Right renal pelvis (tissue), 4 donors: ENCODE measurements around the gene CALML4. TPM values are rescaled to one million over a fixed set of nuclear protein-coding genes. Genes with fewer than 3 reads are reported as not detected.
"Not testable (repeated sequence)": the region's sequence is repeated elsewhere in the genome, so short reads cannot be mapped to it uniquely, and the experiment has no call there.

ENCODE experiments used
- DNase-seq, 4 donors: peaks; one replicate each; pipeline ENCODE4 v3.0.0-alpha.2; 2013; ENCODE audit warnings: low read depth in 4 of 4, low spot score in 3 of 4, missing footprints in 1 of 4
- polyA plus RNA-seq, 4 donors: library from polyadenylated mRNA; unstranded; fragments of 120-200 nt; gene quantifications; one replicate each; pipeline ENCODE4 v1.2.1, GENCODE V29; 2013; ENCODE audit not compliant: insufficient read length in 4 of 4

Gene CALML4
- polyA plus RNA-seq, 4 donors, result 31.2 to 37.0 (median 34.5) TPM

DNA sequence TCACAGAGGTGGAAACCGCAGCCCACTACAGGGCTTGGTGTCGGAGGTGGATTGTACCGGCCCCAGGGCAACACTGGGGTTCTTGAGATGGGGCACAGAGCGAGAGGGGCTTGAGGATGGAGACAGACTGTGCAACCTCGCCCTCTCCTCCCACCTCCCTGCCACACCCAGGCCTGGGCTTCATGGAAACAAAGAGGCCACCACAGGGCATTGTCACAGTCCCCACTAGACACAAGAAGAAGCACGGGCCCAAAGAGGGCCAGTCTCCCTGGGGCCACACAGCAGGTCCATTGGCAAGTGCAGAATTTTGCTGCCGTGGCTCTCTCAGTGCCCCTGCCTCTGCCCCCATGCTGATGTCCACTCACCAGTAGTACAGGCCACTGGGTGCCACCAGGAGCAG is 4.1 kb upstream of the CALML4 start:
- DNase-seq, result no peak

DNA sequence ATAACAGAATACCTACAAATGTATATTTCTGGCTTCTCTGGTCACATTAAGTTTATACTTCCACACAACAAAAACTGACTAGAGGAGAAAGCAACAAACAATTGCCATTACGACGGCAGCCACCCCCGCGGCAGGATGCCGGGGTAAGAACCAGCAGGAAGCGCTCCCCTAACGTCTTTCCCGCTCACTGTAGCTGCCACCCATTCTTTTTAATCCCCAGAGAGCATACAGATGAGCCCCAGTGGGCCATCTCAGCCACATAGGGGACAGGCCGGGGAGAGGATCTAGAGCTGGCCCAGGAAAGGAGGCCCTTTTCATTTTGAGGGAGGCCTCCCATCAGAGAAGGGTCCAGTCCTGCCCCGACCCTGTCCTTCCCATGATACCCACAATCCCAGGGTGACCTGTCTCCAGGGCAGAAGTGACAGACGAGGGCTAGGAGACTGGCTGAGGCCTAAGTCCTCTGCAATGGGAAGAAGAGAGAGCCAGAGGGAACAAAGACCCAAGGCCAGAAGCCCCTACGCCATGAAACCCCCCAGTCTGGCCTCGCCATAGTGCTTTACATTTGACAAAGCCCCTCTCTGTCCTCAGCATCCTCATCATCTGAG is 3.6 kb upstream of the CALML4 start:
- no peak for DNase-seq

DNA sequence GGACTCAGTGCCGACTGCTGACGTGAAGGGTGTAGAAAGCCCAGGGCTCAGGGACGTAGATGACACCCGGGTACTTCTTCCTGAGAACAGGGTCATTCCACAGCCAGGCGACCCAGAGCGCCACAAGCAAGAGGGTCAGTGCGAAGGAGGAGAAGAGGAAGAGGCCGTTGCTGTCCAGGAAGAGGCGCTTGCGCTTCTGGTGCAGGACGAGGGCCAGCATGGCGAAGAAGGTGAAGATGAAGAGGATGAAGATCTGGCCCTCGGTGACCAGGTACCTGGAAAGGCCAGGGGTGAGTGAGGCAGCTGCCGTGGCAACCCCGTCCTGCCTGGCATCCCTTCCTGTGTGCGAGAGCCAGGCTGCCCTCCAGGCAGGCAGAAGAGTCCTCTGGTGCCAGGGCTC is 3.0 kb upstream of the CALML4 start:
- no peak for DNase-seq

DNA sequence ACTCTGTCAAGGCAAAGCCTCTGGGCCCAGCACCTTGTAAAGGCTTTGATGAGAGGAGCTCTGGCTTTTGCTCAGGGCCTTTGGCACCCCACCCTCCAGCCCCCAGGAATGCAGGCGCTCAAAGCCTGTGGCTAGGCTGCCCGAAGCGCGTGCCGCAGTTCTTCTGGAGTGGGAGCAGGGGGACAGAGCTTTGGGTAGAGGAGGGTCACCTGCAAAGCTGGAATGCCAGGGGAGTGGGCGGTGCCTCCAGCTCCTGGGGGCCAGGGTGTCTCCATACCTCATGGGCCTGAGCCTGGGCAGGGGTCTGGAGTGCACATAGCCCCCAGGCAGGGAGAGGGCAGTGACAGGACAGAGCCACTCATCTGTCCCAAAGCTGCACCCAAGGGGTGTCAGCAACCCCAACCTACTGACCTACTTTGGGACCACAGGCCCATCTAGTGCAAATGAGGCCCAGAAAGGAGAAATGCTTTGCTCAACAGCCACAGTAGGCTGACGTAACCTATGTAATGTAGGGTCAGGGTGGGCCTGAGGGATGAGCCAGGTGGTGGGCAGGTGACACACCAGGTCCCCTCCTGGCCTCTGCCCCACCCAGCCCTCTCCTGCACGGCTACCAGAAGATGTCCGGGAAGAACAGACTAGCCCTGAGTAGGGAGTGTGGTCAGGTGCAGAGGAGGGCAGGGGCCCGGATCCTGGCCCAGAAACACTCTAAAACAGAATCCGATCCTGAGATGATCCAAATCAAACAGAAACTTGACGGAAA is 2.2 kb upstream of the CALML4 start:
- no peak for DNase-seq

DNA sequence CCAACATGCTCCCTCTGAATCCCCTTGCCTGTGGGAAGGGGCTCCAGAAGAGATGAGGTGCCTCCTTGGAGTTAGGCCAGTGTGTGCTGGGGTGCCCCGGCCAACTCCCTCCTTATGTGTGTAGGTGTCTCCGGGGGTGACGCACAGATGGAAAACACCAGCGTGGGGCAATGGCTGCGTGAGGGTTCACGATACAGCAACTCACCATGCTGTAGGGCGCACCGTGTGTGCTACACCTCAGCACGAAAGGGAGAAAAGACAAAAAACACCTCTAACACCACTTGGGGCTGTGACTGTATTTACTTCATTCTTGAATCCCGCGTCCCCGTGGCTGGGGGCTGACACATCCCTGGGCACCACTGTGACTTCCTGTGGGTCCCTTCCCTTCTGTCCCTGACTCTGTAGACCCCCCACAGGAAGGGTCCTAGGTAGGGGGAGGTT is 1.6 kb upstream of the CALML4 start:
- no peak for DNase-seq

DNA sequence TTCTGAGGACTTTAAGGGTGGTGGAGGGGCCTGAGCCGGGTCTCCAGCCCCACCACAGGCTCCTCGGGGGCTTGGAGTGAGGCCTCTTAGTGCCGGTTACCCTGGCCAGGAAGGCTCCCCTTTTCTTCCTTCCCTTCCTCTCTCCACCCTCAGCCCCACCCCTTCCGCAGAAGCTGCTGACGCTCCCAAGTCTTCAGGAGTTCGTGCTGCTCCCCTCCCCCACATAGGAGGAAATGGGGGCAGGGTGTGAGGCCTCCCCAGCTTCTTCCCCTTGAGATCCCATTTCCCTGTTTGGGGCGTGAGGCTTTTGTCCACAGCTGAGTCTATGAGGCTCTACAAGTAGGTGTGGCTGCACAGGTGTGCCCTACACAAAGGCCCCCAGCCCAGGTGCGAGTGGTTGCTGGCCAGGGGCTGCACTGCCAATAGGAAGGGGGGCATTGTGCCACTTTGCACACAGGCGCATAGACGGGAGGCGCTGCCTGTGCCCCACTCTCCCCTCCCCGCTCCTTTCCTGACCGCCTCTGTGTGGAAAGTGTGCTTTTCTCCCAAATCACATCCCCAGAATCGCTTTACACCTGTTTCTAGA is 915 bp upstream of the CALML4 start:
- DNase-seq, result no peak

DNA sequence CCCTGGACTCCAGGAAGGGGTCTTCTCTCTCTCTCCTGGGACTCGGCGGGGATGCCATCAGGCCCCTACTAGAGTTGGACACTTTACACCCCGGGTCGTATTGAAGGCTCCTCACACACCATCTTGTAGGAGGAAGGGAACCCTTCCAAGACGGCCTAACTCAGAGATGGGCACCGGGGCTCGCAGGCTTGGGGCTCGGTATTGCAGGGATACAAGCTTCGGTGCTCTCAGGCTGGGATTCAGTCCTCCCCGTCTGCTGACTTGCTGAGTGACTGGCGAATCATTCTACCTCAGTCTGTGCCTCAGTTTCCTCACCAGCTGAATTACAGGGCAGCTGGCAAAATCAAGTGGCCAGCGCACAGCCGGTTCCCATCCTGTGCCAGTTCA is 419 bp upstream of the CALML4 start:
- no peak for DNase-seq

DNA sequence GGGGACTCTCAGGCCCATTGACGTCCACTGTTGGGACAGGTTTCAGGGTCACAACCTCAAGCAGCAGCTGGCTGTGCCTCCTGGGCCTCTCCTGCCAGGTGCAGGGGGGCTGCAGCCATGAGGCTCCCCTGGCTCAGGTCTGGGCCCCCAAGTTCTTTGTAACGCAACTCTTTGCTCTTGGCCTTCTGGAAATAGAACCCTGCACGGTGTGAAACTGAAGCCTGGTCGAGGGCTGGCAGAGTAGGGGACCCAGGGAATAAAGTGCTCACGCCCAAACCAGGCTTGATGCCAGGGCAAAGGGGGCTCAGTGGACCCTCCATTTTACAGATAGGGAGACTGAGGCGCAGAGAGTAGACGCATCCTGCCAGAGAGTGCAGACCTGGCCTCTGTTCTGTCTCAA is 771 bp downstream of the CALML4 start:
- no peak for DNase-seq

DNA sequence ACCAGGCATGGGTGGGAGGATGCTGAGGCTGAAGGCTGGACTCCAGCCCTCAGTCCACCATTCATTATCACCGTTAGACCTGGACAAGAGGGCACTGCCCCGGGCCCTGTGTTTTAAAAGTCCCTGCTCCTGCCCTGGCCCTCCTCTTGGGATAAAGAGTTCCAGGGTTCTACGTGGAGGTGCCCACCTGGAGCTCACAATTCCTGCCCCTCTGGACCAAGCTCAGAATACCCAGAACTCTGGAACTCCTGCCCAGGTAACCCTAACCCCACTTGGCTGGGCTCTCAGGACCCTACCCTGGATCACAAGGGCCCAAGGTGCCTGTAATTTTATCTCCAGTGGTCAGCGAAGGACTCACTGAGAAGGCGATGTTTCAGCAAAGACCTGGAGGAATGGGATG is 1.2 kb downstream of the CALML4 start:
- no peak for DNase-seq

DNA sequence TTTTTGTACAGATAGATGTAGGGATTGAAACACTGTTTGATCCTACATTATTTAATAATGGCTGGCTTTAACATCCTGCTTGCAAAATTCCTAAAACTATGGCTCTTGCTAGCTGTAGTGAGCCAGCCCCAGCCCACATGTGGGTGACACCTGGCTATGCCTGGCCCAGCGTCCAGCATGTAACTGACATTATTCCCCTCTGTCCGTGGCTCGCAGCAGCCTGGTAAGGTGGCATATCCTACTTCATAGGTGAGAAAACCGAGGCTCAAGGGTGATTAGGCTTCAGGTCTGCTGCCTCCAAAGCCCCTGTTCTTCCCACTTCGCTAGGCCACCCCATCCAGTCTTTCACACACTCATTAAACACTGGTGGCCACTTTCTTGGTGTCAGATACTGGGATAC is 1.6 kb downstream of the CALML4 start:
- DNase-seq, result no peak

DNA sequence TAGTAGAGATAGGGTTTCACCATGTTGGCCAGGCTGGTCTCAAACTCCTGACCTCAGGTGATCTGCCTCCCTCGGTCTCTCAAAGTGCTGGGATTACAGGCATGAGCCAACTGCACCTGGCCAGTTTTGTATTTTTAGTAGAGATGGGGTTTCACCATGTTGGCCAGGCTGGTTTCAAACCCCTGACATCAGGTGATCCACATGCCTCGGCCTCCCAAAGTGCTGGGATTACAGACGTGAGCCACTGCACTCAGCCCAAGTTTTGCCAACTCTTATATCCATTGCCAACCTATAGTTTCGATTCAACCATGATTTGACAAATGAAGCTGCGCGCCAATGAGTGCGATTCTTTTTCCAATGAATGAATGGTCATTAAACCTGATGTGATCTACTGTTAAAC is 2.1 kb downstream of the CALML4 start:
- DNase-seq, result not testable (repeated sequence)

DNA sequence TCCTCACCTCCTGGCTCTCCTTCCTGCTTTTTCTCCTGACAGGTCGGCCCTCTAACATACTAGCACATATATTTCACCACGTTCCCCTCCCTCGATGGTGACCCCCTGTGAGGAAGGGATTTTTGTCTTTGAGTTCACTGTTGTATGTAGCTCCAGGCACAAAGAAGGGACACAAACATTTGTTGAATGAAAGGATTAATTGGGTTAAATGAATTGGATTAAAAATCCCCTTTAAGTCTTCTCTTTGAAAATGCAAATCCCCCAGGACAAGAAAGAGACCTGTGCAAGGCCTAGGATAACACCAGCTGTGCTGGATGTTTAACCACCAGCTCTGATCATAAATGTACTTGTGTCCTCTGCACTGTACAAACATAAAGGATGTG is 3.3 kb downstream of the CALML4 start:
- DNase-seq, result no peak

DNA sequence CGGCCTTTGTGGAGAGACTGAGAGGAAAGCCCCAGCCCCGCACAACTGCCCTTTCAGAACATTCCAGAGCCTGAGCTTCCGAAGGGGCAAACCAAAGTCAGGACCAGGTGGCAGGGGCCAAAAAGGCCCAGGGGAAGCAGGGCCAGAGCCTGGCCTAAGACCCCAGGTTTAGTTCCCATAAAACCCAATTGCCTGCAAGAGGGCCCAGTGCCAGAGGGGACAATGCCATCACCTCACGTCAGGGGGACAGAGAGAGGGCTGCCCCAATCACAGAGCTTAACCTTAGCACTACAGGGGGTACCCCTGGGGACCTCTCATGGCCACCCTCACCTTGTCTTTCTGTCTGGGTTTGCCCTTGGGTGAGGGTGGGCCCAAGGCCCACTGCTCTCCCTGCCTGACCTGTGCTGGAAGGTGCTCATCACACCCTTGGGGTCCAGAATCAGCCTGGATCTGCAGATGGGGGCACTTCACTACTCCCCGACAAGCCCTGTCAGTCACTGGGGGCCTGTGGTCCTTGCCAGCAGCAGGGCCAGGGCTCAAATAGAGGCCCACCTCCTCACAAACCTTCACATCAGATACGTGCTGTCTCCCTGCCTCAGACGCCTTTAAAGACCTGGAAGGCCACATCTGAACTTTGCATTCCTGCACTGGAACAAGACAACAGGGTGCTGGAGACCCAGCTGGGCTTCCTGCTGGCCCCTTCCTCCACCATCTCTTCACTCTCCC is 3.8 kb downstream of the CALML4 start:
- no peak for DNase-seq

DNA sequence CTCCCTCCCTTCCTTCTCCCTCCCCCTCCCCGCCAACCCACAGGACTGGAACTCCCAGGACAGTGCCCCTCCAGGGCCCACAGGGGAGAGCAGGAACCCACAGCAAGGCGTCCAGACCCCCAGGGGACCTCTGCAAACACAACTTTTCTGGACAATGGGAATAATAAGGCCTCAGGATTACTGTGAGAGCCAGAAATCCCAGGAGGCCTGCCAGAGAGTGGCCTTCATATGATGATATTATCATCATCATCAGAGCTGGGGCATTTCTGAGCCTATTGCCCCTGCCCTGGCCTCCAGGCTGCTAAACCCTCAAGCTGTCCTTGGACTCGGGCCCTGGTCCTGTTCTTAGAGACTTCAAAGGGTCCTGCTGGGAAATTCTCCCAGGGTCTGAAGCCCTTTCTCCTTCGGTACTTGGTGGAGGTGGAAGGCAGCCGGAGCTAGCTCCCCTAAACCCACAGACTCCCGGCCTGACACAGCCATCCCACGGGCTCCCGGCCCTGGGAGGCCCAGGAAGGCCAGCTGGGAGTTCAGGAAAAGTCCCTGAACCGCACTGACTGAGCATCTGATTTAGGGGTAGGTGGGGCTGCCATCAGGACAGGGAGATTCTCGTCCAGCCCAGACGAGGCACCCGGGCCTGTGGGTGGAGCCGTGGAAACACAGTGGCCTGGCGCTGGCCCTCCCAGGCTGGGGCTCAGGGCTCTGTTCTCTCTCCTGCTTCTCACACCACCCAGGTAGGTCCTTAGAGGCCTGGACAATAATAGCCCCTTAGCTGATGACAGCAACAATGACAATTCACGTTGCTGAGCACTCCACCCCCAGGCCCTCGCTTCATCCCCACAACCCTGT is 4.9 kb downstream of the CALML4 start:
- DNase-seq, result no peak

DNA sequence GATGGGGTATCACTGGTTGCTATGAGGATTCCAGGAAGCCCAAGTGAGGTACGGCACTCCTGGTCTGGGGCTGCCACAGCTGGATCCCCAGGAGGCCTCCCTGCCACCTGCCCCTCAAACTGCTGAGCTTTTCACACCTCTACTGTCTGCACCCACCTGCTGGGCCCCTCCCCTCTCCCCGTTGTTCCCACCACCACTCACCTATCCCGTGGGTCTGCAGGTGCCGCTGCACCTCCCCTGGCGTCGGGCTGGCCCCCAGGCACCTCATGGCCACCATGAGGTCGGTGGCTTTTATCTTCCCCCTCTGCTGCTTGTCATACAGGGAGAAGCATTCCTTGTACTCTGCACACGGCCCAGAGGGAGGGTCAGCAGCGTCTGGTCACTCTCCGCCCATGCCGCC is 5.8 kb downstream of the CALML4 start:
- no peak for DNase-seq

DNA sequence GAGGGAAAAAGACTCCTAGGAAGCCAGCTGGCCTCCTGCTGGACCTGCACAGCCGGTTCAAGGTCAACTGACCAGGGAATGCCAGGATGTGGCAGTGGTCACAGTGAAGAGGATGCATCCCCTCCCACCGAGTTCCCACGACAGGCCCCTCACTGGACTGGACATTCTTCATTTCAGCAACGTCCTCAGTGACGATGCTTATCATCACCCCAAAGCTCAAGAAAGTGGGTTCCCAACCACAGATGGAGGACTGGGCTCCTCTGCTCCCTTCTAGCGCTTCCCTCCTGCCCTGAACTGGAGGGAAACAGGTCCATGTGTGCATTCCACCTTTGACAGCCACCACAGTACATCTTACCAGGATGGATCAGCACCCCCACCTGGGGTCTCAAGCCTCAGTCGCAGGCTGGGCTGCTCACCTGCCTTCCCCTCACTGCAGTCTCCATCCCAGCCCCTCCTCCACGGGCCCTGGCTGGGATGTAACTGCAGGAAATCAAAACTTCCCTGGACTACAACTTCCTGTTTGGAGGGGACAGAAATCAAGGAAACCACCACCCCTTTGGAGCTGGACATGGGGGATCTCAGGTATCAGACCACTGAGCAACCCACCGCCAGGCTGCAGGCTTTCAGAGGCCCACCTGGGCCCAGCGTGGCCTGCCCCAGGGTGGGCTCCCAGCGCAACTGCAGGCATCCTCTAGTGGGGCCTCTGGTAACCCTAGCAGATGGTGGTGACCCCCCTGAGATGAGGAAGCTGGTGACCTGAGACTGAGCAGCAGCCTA is 7.3 kb downstream of the CALML4 start:
- DNase-seq, result no peak

DNA sequence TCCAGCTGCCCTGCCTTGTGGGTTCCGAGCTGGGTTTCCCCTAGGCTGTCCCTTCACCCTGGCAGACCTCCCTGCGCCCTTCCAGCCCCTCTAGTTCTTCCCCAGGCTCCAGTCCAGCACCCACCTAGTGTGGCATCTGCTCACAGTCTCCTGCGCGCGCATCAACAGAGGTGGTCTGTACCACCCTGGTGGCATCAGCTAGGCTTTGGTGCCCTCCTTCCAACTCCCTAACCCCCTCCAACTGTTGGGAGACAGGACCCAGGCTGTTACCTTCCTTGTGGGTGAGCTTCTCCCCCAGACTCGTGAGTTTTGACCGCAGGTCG is 8.0 kb downstream of the CALML4 start:
- no peak for DNase-seq

DNA sequence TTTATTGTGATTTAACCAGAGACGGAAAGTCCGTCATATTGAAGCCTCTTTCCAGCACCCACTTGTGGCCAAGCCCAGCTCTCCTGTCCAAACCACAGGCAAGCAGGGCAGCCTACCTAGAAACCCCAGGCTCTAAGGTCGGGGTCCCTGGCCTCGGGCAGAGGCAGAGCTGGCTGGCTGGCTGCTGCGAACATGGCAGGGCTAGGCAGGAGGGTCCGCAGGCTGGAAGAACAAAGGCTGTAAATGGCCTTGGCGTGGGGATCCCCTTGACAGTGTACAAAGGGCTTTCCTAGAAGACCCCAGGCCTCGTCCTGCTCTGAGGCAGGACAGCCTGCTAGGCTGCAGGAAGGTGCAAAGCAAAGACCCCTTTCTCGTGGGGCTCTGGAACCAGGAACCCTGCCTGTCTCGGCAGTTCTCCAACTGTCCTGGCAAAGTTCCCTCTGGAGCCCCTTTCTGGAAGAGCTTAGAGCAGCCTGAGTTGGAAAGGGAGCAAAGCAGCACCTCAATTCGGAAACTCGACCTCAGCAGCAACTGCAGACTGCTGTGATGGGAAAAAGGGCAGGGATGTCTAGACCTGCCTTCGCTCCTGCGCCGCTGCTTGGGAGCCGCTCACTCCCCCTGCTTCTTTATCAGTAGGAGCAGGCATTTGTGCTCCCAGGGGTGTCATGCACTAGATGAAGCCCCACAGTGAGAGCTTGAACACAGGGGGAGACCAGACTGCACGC is 8.5 kb downstream of the CALML4 start:
- no peak for DNase-seq

DNA sequence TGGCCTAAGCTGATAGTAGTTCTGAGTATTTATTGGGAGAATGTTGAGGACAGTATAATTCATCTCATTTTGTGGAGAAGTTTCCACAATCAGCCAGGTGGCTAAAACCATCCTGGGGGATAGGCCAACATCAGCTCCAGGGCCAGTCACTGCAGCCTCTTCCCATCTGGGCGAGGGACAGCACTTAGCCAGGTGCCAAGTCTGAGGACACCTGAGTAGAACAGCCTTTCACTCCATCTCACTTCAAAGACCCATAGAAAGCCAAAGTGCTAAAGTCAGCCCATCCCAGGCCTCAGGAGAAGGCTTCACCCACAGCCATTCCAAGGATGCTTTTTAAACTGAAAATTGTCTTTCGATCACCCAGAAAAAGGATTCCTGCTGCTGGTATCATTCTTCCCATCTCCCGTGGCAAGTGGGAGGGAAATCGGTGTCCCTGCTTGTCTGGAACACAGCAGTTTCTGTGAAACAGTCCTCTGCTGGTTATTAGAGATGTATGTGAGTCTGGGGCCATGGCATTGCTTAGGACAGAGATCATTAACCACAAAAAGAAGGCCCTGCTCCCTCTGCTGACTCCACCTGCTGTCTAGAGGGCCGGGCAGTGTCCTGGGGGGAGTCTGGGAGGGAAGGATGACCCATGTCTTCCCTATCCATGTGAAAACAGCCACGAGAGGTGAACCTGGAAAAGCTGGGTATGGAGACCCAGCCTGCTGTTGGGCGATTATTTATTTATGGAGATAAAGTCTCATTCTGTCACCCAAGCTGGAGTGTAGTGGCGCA is 9.6 kb downstream of the CALML4 start:
- DNase-seq, result no peak
